22Rv1 (cell line): ENCODE measurements around the gene ZFX.

ENCODE experiments used
- H3K27ac ChIP-seq: fragments of 450-650 bp; 2 replicates; pipeline ENCODE4 v1.5.1; 2017
- CTCF ChIP-seq: fragments of 450-650 bp; IDR thresholded peaks from 2 replicates; pipeline ENCODE4 v1.5.1; 2017; ENCODE audit warnings: mild to moderate bottlenecking
- ZFX ChIP-seq: fragments of 450-650 bp; IDR thresholded peaks from 2 replicates; pipeline ENCODE4 v1.6.1; 2017; ENCODE audit warnings: antibody characterized with exemption, borderline replicate concordance

ZFX gene

GRCh38 chrX:24248042-24248441, 98.5 kb downstream of the ZFX start:
- TF ChIP-seq ZFX (no peak), CTCF (no peak)
- H3K27ac ChIP-seq: no peak overlapping the region

- H3K27ac ChIP-seq: no peak overlapping the region
- no peak for TF ChIP-seq ZFX
These were observed 103.5 kb downstream of the ZFX start for GRCh38 chrX:24253030-24253429.

GRCh38 chrX:24253469-24253868, 103.9 kb downstream of the ZFX start:
- TF ChIP-seq CTCF (no peak), ZFX (no peak)
- no peak overlapping the region for H3K27ac ChIP-seq

- TF ChIP-seq CTCF: no peak
- TF ChIP-seq ZFX: no peak
- no peak overlapping the region for H3K27ac ChIP-seq
These were observed 107.5 kb downstream of the ZFX start for GRCh38 chrX:24257011-24257410.

GRCh38 chrX:24259544-24260240, 110.2 kb downstream of the ZFX start:
- no peak overlapping the region for H3K27ac ChIP-seq

GRCh38 chrX:24260842-24261550, 111.5 kb downstream of the ZFX start:
- TF ChIP-seq CTCF (no peak), ZFX (no peak)
- no peak overlapping the region for H3K27ac ChIP-seq

More at GRCh38 chrX:24259544-24260240, 110.2 kb downstream of the ZFX start:
- TF ChIP-seq CTCF: peak; percentile 66
- TF ChIP-seq ZFX: no peak

- TF ChIP-seq CTCF: no peak
- no peak for TF ChIP-seq ZFX
- no peak overlapping the region for H3K27ac ChIP-seq
These were observed 112.8 kb downstream of the ZFX start for GRCh38 chrX:24262309-24262708.
